NCI-H345 treated with DMSO at 0.1 percent for 48 hours (cell line): ENCODE measurements around the gene POM121.
"Not testable (repeated sequence)": the region's sequence is repeated elsewhere in the genome, so short reads cannot be mapped to it uniquely, and the experiment has no call there.

Experiments
- DNase-seq: peaks from one replicate; lab custom pipeline; 2025; ENCODE audit not compliant: unreplicated experiment; lab: John Stamatoyannopoulos, UW

The POM121 gene

GRCh38 chr7:72990146-72990913 lies 65.4 kb downstream of the POM121 start:
- DNase-seq, result not testable (repeated sequence)

- DNase-seq, result not testable (repeated sequence)
These were observed 70.6 kb downstream of the POM121 start for GRCh38 chr7:72995484-72995883.

DNA sequence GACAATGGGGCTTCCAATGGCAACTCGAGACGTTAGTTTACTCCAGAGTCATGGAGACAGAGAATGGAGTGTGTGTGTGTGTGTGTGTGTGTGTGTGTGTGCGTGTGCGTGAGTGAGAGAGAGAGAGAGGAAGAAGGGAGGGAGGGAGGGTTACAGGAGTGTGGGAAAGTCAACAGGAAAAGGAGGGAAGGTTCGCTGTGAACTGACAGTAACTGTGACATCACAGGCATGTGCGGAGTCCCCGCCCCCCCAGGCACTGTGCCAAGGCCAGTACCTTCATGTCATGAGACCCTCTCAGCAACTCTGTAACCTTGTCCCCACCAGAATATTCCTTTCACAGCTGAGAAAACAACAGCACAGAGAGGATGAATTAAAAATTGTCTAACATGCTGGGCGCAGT lies 72.6 kb downstream of the POM121 start:
- DNase-seq, result not testable (repeated sequence)

- DNase-seq, result not testable (repeated sequence)
These were observed 73.1 kb downstream of the POM121 start for GRCh38 chr7:72997887-72998468.
